ENCODE results near the gene VKORC1.
A peak's percentile ranks its signal among the peaks of the same experiment; 100 is the strongest.

DNA sequence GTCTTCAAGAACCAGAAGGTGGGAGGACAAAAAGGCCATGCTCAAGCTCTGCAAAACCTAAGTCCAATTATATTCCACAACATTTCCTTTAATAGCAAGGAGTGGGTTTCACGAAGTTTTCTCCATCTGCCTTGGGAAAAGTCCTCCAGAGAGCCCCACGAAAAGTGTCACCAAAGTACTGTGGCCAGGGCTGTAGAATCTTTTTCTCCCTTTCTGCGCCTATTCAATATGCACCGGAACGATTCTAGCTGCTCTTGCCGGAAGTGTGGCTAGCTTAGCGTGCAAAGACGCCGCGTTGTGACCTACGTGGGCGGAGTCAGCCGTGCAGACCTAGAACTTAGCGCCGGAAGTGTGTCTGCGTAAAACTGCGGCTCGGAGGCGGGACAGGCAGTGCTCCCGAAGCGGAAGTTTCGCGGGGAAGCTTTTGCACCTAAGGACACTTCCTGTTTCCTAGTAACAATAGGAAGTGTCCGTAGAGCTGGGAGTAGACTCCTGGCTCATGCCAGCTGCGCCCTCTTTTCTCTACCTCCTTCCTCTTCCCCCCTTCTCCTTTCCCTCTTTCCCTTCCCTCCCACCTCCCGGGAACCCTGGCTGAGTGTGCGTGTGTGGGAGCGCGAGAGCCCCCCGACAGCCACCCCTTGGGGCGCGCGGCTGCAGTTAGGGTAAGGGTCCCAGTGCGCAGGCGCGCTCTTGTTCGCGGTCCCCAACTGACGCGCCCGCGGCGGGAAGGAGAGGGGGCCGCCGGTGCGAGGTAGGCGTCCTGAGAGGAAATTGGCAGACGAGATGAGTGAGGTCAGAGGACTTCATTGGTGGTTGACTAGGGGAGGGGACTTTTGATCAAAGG lies 20.4 kb downstream of the VKORC1 start, which contains the start of the genes ZNF646 and ZNF668:
- TF ChIP-seq POLR2A (IDR thresholded peaks at IDR 0.05; ENCODE audit: low read length) (peak; percentile 96), GATA1 (IDR thresholded peaks at IDR 0.05; ENCODE audit: low read depth, low read length) (no peak)

All from erythroblast (primary cell).